GM12873 (cell line): Measurements from ENCODE around the gene SNCAIP.

Experiments used
- CTCF ChIP-seq: IDR thresholded peaks from 2 replicates; pipeline ENCODE4 v1.5.1; 2012; ENCODE audit warnings: low read depth, mild to moderate bottlenecking, moderate library complexity, low read length, control low read depth; ENCODE audit not compliant: insufficient read depth; ENCODE audit errors: missing control alignments

The SNCAIP gene

DNA sequence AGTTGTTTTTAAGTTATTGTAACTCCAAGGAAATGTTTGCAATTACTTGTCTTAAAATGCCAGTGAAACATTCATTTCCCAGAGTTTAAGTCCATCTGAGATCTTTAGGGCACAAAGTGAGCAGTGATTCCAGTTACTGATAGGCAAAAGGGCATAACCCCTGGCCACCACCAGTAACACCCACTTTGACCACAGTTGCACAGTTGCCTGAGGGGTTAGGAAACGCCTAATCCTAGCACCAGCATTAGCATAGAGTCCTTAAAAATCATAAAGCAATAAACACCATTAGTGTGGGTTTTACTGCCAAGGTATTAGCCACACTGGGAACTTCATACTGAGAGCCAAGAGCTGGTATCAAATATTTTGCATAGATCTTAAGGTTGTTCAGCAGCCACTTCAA lies 143.9 kb downstream of the SNCAIP start:
- TF ChIP-seq CTCF, result no peak

DNA sequence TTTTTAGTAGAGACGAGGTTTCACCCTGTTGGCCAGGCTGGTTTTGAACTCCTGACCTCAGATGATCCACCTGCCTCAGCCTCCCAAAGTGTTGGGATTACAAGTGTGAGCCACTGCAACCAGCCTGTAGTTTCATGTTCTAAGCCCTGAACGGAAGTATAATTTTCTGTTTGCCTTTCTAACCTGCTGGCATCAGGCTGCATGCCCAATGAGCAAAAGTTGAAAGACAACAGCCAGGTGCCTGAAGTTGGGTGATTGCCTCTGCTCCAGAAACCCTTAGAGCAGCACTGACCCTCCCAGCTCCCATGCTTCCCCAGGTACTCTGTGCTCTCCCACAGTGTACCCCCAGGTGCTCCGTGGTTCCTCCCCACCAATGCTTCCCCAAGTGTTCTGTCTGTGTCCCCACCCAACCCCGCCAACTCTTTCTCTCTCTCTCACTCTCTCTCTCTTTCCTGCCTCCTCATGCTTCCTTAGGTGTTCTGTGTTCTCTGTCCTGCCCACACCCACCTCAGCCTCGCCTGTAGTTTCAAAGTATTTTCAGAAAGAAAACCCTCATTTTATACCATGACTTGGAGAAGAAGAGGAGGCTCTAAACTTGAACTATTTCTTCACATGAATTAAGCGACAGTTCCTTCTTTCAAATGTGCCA lies 145.3 kb downstream of the SNCAIP start:
- TF ChIP-seq CTCF, result no peak

- TF ChIP-seq CTCF, result peak; percentile 62
Measured at GRCh38 chr5:122458278-122458872, 146.3 kb downstream of the SNCAIP start.

DNA sequence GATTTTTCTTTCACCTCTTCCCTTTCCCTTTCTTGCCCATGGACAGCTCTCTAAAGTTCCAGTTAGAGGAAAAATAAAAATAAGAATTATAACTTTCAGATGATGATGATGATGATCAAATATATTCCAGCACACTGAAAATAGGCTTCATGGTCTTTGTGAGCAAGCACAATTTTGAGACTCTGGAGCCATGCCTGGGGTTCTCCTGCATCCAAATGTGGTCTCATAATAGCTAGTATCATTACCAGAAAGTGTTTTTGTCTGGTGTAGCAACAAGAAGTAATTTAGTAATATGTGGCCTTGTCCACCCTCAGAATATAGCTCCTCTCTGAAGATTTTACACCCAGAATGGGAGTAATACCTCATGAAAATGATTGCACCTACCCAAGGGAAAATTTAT lies 150.4 kb downstream of the SNCAIP start:
- TF ChIP-seq CTCF, result no peak

- no peak for TF ChIP-seq CTCF
Measured at GRCh38 chr5:122463221-122463620, 151.2 kb downstream of the SNCAIP start.

- TF ChIP-seq CTCF, result no peak
Measured at GRCh38 chr5:122464191-122464590, 152.2 kb downstream of the SNCAIP start.

GRCh38 chr5:122465031-122465577 lies 153.1 kb downstream of the SNCAIP start:
- TF ChIP-seq CTCF, result no peak
